SIG-M5 treated with dmso at 0.1 percent for 504 hours (cell line): ENCODE results near the gene MAGEB6B.
"Not testable (repeated sequence)": the region's sequence is repeated elsewhere in the genome, so short reads cannot be mapped to it uniquely, and the experiment has no call there.

ENCODE experiments used
- DNase-seq: peaks from one replicate; lab custom pipeline; 2025; ENCODE audit not compliant: unreplicated experiment; lab: John Stamatoyannopoulos, UW

Gene MAGEB6B

GRCh38 chrX:26160301-26160700 is at the start of gene MAGEB6B:
Gene MAGEB6B (plus strand): TSS chrX:26160601. CDS start chrX:26160601, 0 bp downstream.
- no peak for DNase-seq

GRCh38 chrX:26138274-26138673 is 22.1 kb upstream of the MAGEB6B start, which contains the start of gene MAGEB18:
Gene MAGEB18 (plus strand): TSS chrX:26138343. CDS start chrX:26138986, 643 bp downstream.
- DNase-seq: no peak

GRCh38 chrX:26146024-26146423 is 14.4 kb upstream of the MAGEB6B start:
- no peak for DNase-seq

- DNase-seq: no peak
These were observed 31.8 kb downstream of the MAGEB6B start, which contains the start of gene MAGEB6 for GRCh38 chrX:26192204-26192603. Gene MAGEB6 (plus strand): TSS chrX:26192440. CDS start chrX:26193847, 1,407 bp downstream.

- DNase-seq: no peak
These were observed 43.2 kb downstream of the MAGEB6B start for GRCh38 chrX:26203561-26203960.

GRCh38 chrX:26204717-26205116 is 44.3 kb downstream of the MAGEB6B start:
- DNase-seq: not testable (repeated sequence)

- no peak for DNase-seq
These were observed 47.6 kb downstream of the MAGEB6B start for GRCh38 chrX:26208012-26208411.
